Activated naive CD4-positive, alpha-beta T cell treated with anti-CD3 and anti-CD28 coated beads for 36 hours (primary cell): Measurements from ENCODE around the gene CENPP. TPM values are rescaled to one million over a fixed set of nuclear protein-coding genes. Genes with fewer than 3 reads are reported as not detected.

Experiments used
- CTCF ChIA-PET: fragments of 350-600 bp; sonication (Branson Sonifier 250); formaldehyde crosslinking; loops from one replicate; lab custom pipeline; 2021; ENCODE audit warnings: antibody characterized with exemption; lab: Charles Lee
- DNase-seq: peaks from one replicate; pipeline ENCODE4 v3.0.0-alpha.2; 2020
- H3K27ac Mint-ChIP-seq: one replicate; pipeline ENCODE4 v1.8.0; 2021; ENCODE audit warnings: mild to moderate bottlenecking, mixed read lengths
- H3K27me3 Mint-ChIP-seq: one replicate; pipeline ENCODE4 v1.8.0; 2021; ENCODE audit warnings: low read depth, mixed read lengths
- H3K36me3 Mint-ChIP-seq: one replicate; pipeline ENCODE4 v1.8.0; 2021; ENCODE audit warnings: low read depth, mixed read lengths
- H3K4me1 Mint-ChIP-seq: one replicate; pipeline ENCODE4 v1.8.0; 2021; ENCODE audit warnings: low read depth, mixed read lengths
- H3K4me3 Mint-ChIP-seq: one replicate; pipeline ENCODE4 v1.8.0; 2021; ENCODE audit warnings: mild to moderate bottlenecking, moderate library complexity, mixed read lengths
- H3K9me3 Mint-ChIP-seq: one replicate; pipeline ENCODE4 v1.8.0; 2021; ENCODE audit warnings: mixed read lengths
- intact Hi-C: fragments of 100-400 bp; cut with micrococcal nuclease; formaldehyde crosslinking; loops from one replicate; pipeline ENCODE4 v1.15.1; 2023
- total RNA-seq, 2 experiments: library from RNA; stranded (reverse); gene quantifications; one replicate each; pipeline ENCODE4 v1.2.3, GENCODE V29; 2021

Gene CENPP
- 10 to 100 TPM; 24.9 to 26.5 TPM for total RNA-seq

GRCh38 chr9:92325269-92325990 is at the start of gene CENPP, which contains the start of gene NOL8:
CENPP (plus strand) TSS chr9:92325953.
NOL8 (minus strand) TSS chr9:92325350; CDS start chr9:92324161, 1,189 bp downstream.
- Mint-ChIP-seq H3K27me3 (no peaks in the 10 kb centered on the region), H3K4me3 (peak within 1 kb of the TSS; percentile 99), H3K4me1 (peaks cover 41% of the 10 kb centered on the region), H3K36me3 (peaks cover 21% of the 10 kb centered on the region), H3K27ac (peak within 1 kb of the TSS; percentile 97), H3K9me3 (no peaks in the 10 kb centered on the region)
- intact Hi-C loops, result loop anchor here (1.0 to 10.0 kb wide), 9 partner anchors 10 to 739 kb away; partner anchors contain the start of genes BICD2, IARS1, IPPK and SPTLC1
- CTCF ChIA-PET, result interaction anchor here (0.5 to 1.7 kb wide), 3 partner anchors 37 to 387 kb away, joined by 3 to 4 read pairs (median 4); no protein-coding TSS in a partner anchor
- DNase-seq, result peak; percentile 88

GRCh38 chr9:92276331-92277032 is 49.3 kb upstream of the CENPP start:
- no peak for DNase-seq
- H3K9me3 Mint-ChIP-seq, result no peaks in the 10 kb centered on the region
- CTCF ChIA-PET, result no interaction called here
- no peak overlapping the region for H3K4me3 Mint-ChIP-seq
- H3K27ac Mint-ChIP-seq, result peak overlapping the region; percentile 54
- peaks cover 38% of the 10 kb centered on the region for H3K4me1 Mint-ChIP-seq
- H3K27me3 Mint-ChIP-seq, result no peaks in the 10 kb centered on the region
- peaks cover 61% of the 10 kb centered on the region for H3K36me3 Mint-ChIP-seq
- intact Hi-C loops, result loop anchor here (5.0 kb wide), 1 partner anchor 34 kb away; no protein-coding TSS in a partner anchor

GRCh38 chr9:92278110-92278509 is 47.6 kb upstream of the CENPP start:
- intact Hi-C loops, result loop anchor here (5.0 kb wide), 1 partner anchor 36 kb away; no protein-coding TSS in a partner anchor
- Mint-ChIP-seq H3K36me3 (peaks cover 58% of the 10 kb centered on the region), H3K27ac (no peak overlapping the region), H3K27me3 (no peaks in the 10 kb centered on the region), H3K4me3 (no peak overlapping the region), H3K4me1 (peaks cover 38% of the 10 kb centered on the region), H3K9me3 (no peaks in the 10 kb centered on the region)
- DNase-seq, result no peak
- CTCF ChIA-PET, result interaction anchor here (0.6 to 2.0 kb wide), 3 partner anchors 13 to 1891 kb away, joined by 3 to 8 read pairs (median 4); no protein-coding TSS in a partner anchor

GRCh38 chr9:92279302-92279701 is 46.5 kb upstream of the CENPP start:
- Mint-ChIP-seq H3K4me3 (no peak overlapping the region), H3K36me3 (peaks cover 54% of the 10 kb centered on the region), H3K4me1 (peaks cover 38% of the 10 kb centered on the region), H3K27me3 (no peaks in the 10 kb centered on the region), H3K9me3 (no peaks in the 10 kb centered on the region), H3K27ac (no peak overlapping the region)
- intact Hi-C loops, result loop anchor here (5.0 kb wide), 1 partner anchor 37 kb away; no protein-coding TSS in a partner anchor
- CTCF ChIA-PET, result interaction anchor here (2.0 kb wide), 1 partner anchor 12 kb away, joined by 8 read pairs; no protein-coding TSS in a partner anchor
- no peak for DNase-seq

GRCh38 chr9:92289708-92290390 is 35.9 kb upstream of the CENPP start:
- peaks cover 58% of the 10 kb centered on the region for H3K36me3 Mint-ChIP-seq
- no peak overlapping the region for H3K27ac Mint-ChIP-seq
- no peak for DNase-seq
- H3K4me3 Mint-ChIP-seq, result no peak overlapping the region
- CTCF ChIA-PET, result interaction anchor here (1.4 kb wide), 1 partner anchor 150 kb away, joined by 4 read pairs; no protein-coding TSS in a partner anchor
- peaks cover 53% of the 10 kb centered on the region for H3K4me1 Mint-ChIP-seq
- no peaks in the 10 kb centered on the region for H3K9me3 Mint-ChIP-seq
- intact Hi-C loops, result no loop called here
- H3K27me3 Mint-ChIP-seq, result no peaks in the 10 kb centered on the region

GRCh38 chr9:92290785-92291429 is 34.8 kb upstream of the CENPP start:
- peak overlapping the region; percentile 28 for H3K27ac Mint-ChIP-seq
- CTCF ChIA-PET, result interaction anchor here (0.5 to 1.4 kb wide), 4 partner anchors 12 to 151 kb away, joined by 3 to 8 read pairs (median 4); no protein-coding TSS in a partner anchor
- intact Hi-C loops, result no loop called here
- peak overlapping the region; percentile 95 for H3K4me3 Mint-ChIP-seq
- no peaks in the 10 kb centered on the region for H3K27me3 Mint-ChIP-seq
- peaks cover 50% of the 10 kb centered on the region for H3K36me3 Mint-ChIP-seq
- peaks cover 53% of the 10 kb centered on the region for H3K4me1 Mint-ChIP-seq
- H3K9me3 Mint-ChIP-seq, result no peaks in the 10 kb centered on the region
- no peak for DNase-seq

GRCh38 chr9:92291577-92291976 is 34.2 kb upstream of the CENPP start:
- CTCF ChIA-PET, result interaction anchor here (0.5 to 1.4 kb wide), 2 partner anchors 13 to 24 kb away, joined by 3 to 8 read pairs; no protein-coding TSS in a partner anchor
- H3K36me3 Mint-ChIP-seq, result peaks cover 49% of the 10 kb centered on the region
- DNase-seq, result no peak
- peak overlapping the region; percentile 9 for H3K27ac Mint-ChIP-seq
- H3K4me3 Mint-ChIP-seq, result peak overlapping the region; percentile 95
- no peaks in the 10 kb centered on the region for H3K27me3 Mint-ChIP-seq
- peaks cover 53% of the 10 kb centered on the region for H3K4me1 Mint-ChIP-seq
- no peaks in the 10 kb centered on the region for H3K9me3 Mint-ChIP-seq
- intact Hi-C loops, result no loop called here

- Mint-ChIP-seq H3K27ac (peak overlapping the region; percentile 97), H3K27me3 (no peaks in the 10 kb centered on the region), H3K9me3 (no peaks in the 10 kb centered on the region), H3K4me1 (peaks cover 54% of the 10 kb centered on the region), H3K4me3 (peak overlapping the region; percentile 95), H3K36me3 (peaks cover 51% of the 10 kb centered on the region)
- CTCF ChIA-PET, result interaction anchor here (1.4 kb wide), 1 partner anchor 14 kb away, joined by 8 read pairs; no protein-coding TSS in a partner anchor
- DNase-seq, result no peak
- intact Hi-C loops, result loop anchor here (1.0 kb wide), 5 partner anchors 33 to 473 kb away; partner anchors contain the start of genes CENPP, IPPK, NOL8 and SPTLC1
These were observed 33.2 kb upstream of the CENPP start for GRCh38 chr9:92292338-92293074.

GRCh38 chr9:92293075-92293354 is 32.7 kb upstream of the CENPP start:
- Mint-ChIP-seq H3K4me1 (peaks cover 54% of the 10 kb centered on the region), H3K27ac (peak overlapping the region; percentile 97), H3K9me3 (no peaks in the 10 kb centered on the region), H3K27me3 (no peaks in the 10 kb centered on the region), H3K36me3 (peaks cover 51% of the 10 kb centered on the region), H3K4me3 (peak overlapping the region; percentile 95)
- CTCF ChIA-PET, result no interaction called here
- intact Hi-C loops, result loop anchor here (1.0 kb wide), 5 partner anchors 32 to 472 kb away; partner anchors contain the start of genes CENPP, IPPK, NOL8 and SPTLC1
- DNase-seq, result no peak

- Mint-ChIP-seq H3K36me3 (peaks cover 49% of the 10 kb centered on the region), H3K9me3 (no peaks in the 10 kb centered on the region), H3K4me3 (peak within 1 kb of the TSS; percentile 95), H3K27ac (peak within 1 kb of the TSS; percentile 97), H3K4me1 (peaks cover 49% of the 10 kb centered on the region), H3K27me3 (no peaks in the 10 kb centered on the region)
- CTCF ChIA-PET, result interaction anchor here (0.6 kb wide), 1 partner anchor 12 kb away, joined by 3 read pairs; no protein-coding TSS in a partner anchor
- DNase-seq, result peak; percentile 100
- intact Hi-C loops, result loop anchor here (1.0 kb wide), 5 partner anchors 32 to 472 kb away; partner anchors contain the start of genes CENPP, IPPK, NOL8 and SPTLC1
These were observed 32.1 kb upstream of the CENPP start, which contains the start of gene IARS1 for GRCh38 chr9:92293452-92294296. IARS1 (minus strand) TSS chr9:92293697; CDS start chr9:92289419, 4,278 bp downstream.
